Body of pancreas (tissue), 4 donors: ENCODE measurements around the gene SKAP2.

Experiments
- CTCF ChIP-seq, 7 experiments: fragments of 450-650 bp in 4 of 7; fragments of 200-600 bp in 3 of 7; sonication (generic) in 3 of 7; IDR thresholded peaks; one replicate each; pipeline ENCODE4 v1.5.1; 2016 to 2019; ENCODE audit warnings: antibody characterized with exemption in 7 of 7
- POLR2A ChIP-seq, 3 donors: fragments of 450-650 bp; IDR thresholded peaks; one replicate each; pipeline ENCODE4 v1.6.1; 2016; ENCODE audit warnings: antibody characterized with exemption in 3 of 3, mild to moderate bottlenecking in 2 of 3

GRCh38 chr7:26668821-26669220 is 195.6 kb downstream of the SKAP2 start:
- TF ChIP-seq CTCF (IDR thresholded peaks at IDR 0.05): no peak
- TF ChIP-seq POLR2A (IDR thresholded peaks at IDR 0.05): no peak
